Measurements from ENCODE around the gene MLLT6. TPM values are rescaled to one million over a fixed set of nuclear protein-coding genes. Genes with fewer than 3 reads are reported as not detected.

MLLT6 gene
- total RNA-seq, 1 donor from 2014 or later, result 7.4 TPM

DNA sequence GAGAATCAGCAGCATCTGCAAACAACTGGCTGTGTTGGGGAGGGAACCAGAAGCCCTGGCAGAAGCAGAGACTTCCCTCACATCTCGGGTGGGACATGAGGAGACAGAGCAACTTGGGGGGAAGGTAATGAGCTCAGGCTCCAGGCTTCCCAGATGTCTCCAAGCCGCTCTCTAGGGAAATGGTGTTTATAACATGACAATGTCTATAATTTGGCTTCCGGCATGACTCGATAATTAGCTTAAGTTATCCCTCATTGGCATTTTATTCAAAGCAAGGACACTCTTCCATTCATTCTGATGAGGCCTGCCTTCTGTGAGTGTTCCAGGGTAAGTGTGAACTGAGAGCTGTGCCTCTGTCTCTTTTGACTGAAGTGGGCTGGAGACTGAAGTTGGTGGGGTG, 14.7 kb upstream of the MLLT6 start:
- H2AFZ ChIP-seq (replicated peaks), result no peak overlapping the region
- no peak for TF ChIP-seq CTCF (IDR thresholded peaks at IDR 0.05)
- TF ChIP-seq EZH2phosphoT487 (IDR thresholded peaks at IDR 0.05), result no peak
- TF ChIP-seq EZH2 (IDR thresholded peaks at IDR 0.05), result no peak
- no peaks in the 10 kb centered on the region for H3K9me3 ChIP-seq (ENCODE audit: low read depth)
- peaks cover 9% of the 10 kb centered on the region for H3F3A ChIP-seq (ENCODE audit: low read depth)
- no peak for DNase-seq (ENCODE audit: low spot score)
- Mint-ChIP-seq H3K27me3 (ENCODE audit: insufficient read depth, low read depth) (peaks cover 8% of the 10 kb centered on the region), H3K4me1 (peaks cover 17% of the 10 kb centered on the region), H3K9me3 (no peaks in the 10 kb centered on the region), H3K4me3 (no peak overlapping the region), H3K27ac (no peak overlapping the region), H3K36me3 (no peaks in the 10 kb centered on the region)
- no peaks in the 10 kb centered on the region for H3K36me3 ChIP-seq
- no peak overlapping the region for H3K9ac ChIP-seq
- H4K20me1 ChIP-seq (ENCODE audit: low read depth), result no peaks in the 10 kb centered on the region
- H3K79me2 ChIP-seq (ENCODE audit: low read depth), result no peaks in the 10 kb centered on the region
- H3K4me3 ChIP-seq, result no peak overlapping the region
- H3K4me2 ChIP-seq, result no peak overlapping the region
- H3K4me1 ChIP-seq, result peaks cover 11% of the 10 kb centered on the region
- H3K27me3 ChIP-seq, result peaks cover 63% of the 10 kb centered on the region
- no peak overlapping the region for H3K27ac ChIP-seq

GRCh38 chr17:38691154-38691553, 13.9 kb upstream of the MLLT6 start:
- H3K4me1 Mint-ChIP-seq, result peaks cover 17% of the 10 kb centered on the region
- no peak overlapping the region for H3K4me3 ChIP-seq
- no peaks in the 10 kb centered on the region for H4K20me1 ChIP-seq (ENCODE audit: low read depth)
- H3K27me3 ChIP-seq, result peaks cover 61% of the 10 kb centered on the region
- DNase-seq (ENCODE audit: low spot score), result no peak
- no peak overlapping the region for H3K4me2 ChIP-seq
- H3K4me1 ChIP-seq, result peaks cover 11% of the 10 kb centered on the region
- H3K9ac ChIP-seq, result no peak overlapping the region
- TF ChIP-seq EZH2phosphoT487 (IDR thresholded peaks at IDR 0.05) (no peak), CTCF (IDR thresholded peaks at IDR 0.05) (no peak), EZH2 (IDR thresholded peaks at IDR 0.05) (no peak)
- no peak overlapping the region for H3K27ac Mint-ChIP-seq
- no peak overlapping the region for H2AFZ ChIP-seq (replicated peaks)
- H3F3A ChIP-seq (ENCODE audit: low read depth), result peaks cover 9% of the 10 kb centered on the region
- H3K27ac ChIP-seq, result no peak overlapping the region
- H3K36me3 Mint-ChIP-seq, result no peaks in the 10 kb centered on the region
- peaks cover 8% of the 10 kb centered on the region for H3K27me3 Mint-ChIP-seq (ENCODE audit: insufficient read depth, low read depth)
- no peak overlapping the region for H3K4me3 Mint-ChIP-seq
- H3K9me3 Mint-ChIP-seq, result no peaks in the 10 kb centered on the region
- no peaks in the 10 kb centered on the region for H3K79me2 ChIP-seq (ENCODE audit: low read depth)
- no peaks in the 10 kb centered on the region for H3K36me3 ChIP-seq
- H3K9me3 ChIP-seq (ENCODE audit: low read depth), result no peaks in the 10 kb centered on the region

DNA sequence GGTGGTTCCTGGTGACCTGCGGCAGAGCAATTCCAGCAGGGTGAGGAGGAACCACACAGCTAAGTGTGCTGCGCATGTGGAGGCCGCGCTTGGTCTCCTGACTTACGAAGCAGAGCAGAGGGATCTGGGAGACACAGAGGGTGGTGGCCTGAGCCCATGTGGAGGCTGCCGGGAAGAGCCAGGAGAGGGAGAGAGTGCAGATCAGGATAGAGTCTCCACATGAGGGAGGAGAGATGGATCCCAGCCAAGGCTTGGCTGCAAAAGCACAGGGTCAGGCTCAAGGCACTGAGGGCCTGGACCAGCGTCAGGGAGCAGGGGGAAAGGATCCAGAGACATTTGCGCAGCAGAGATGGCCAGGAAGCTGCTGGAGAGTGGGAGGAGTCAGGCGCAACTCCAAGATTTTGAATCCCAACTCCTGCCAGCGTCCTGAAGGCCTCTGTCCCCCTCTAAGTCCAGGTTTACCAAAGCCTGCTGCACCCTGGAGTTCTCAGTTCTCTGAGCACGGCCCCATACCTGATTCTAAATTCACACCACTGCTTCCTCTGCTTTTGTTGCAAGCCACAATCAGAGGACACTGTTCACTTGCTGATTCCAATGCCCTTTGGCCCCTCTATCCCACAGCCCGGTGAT, 11.3 kb upstream of the MLLT6 start:
- H3K4me1 Mint-ChIP-seq, result peaks cover 17% of the 10 kb centered on the region
- TF ChIP-seq EZH2phosphoT487 (IDR thresholded peaks at IDR 0.05) (no peak), EZH2 (IDR thresholded peaks at IDR 0.05) (no peak), CTCF (IDR thresholded peaks at IDR 0.05) (no peak)
- peak overlapping the region; percentile 8 for H3K4me3 Mint-ChIP-seq
- no peaks in the 10 kb centered on the region for H3K36me3 Mint-ChIP-seq
- peaks cover 9% of the 10 kb centered on the region for H3K27me3 Mint-ChIP-seq (ENCODE audit: insufficient read depth, low read depth)
- Histone ChIP-seq H3F3A (ENCODE audit: low read depth) (peaks cover 15% of the 10 kb centered on the region), H3K27ac (no peak overlapping the region), H3K9ac (no peak overlapping the region), H3K27me3 (peaks cover 70% of the 10 kb centered on the region), H3K9me3 (ENCODE audit: low read depth) (no peaks in the 10 kb centered on the region), H3K4me2 (peak overlapping the region; percentile 54), H4K20me1 (ENCODE audit: low read depth) (peaks cover 3% of the 10 kb centered on the region), H3K4me3 (no peak overlapping the region), H3K79me2 (ENCODE audit: low read depth) (no peaks in the 10 kb centered on the region), H3K36me3 (no peaks in the 10 kb centered on the region), H3K4me1 (peaks cover 11% of the 10 kb centered on the region), H2AFZ (replicated peaks) (peak overlapping the region; percentile 5)
- peaks cover 2% of the 10 kb centered on the region for H3K9me3 Mint-ChIP-seq
- no peak for DNase-seq (ENCODE audit: low spot score)
- H3K27ac Mint-ChIP-seq, result peak overlapping the region; percentile 76
